Choroid plexus epithelial cell (primary cell): ENCODE measurements around the gene MYBPC3.

Source experiments
- DNase-seq: peaks from one replicate; pipeline ENCODE4 v3.0.0-alpha.2; 2010; ENCODE audit warnings: low read depth
- H3K4me3 ChIP-seq: 2 replicates; pipeline ENCODE4 v1.5.1; 2011; ENCODE audit warnings: low read depth, mild to moderate bottlenecking, control low read depth, low read length, moderate library complexity
- TF ChIP-seq, protein P1 (sequence below): conservative IDR thresholded peaks from 2 replicates; pipeline ENCODE4 v1.5.1; 2011; ENCODE audit warnings: low read depth, mild to moderate bottlenecking, control low read depth, inconsistent platforms, low read length, moderate library complexity

MYBPC3 gene

GRCh38 chr11:47383071-47383470 is 30.6 kb upstream of the MYBPC3 start:
- no peak for DNase-seq
- TF ChIP-seq, protein P1, sequence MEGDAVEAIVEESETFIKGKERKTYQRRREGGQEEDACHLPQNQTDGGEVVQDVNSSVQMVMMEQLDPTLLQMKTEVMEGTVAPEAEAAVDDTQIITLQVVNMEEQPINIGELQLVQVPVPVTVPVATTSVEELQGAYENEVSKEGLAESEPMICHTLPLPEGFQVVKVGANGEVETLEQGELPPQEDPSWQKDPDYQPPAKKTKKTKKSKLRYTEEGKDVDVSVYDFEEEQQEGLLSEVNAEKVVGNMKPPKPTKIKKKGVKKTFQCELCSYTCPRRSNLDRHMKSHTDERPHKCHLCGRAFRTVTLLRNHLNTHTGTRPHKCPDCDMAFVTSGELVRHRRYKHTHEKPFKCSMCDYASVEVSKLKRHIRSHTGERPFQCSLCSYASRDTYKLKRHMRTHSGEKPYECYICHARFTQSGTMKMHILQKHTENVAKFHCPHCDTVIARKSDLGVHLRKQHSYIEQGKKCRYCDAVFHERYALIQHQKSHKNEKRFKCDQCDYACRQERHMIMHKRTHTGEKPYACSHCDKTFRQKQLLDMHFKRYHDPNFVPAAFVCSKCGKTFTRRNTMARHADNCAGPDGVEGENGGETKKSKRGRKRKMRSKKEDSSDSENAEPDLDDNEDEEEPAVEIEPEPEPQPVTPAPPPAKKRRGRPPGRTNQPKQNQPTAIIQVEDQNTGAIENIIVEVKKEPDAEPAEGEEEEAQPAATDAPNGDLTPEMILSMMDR, result no peak

DNA sequence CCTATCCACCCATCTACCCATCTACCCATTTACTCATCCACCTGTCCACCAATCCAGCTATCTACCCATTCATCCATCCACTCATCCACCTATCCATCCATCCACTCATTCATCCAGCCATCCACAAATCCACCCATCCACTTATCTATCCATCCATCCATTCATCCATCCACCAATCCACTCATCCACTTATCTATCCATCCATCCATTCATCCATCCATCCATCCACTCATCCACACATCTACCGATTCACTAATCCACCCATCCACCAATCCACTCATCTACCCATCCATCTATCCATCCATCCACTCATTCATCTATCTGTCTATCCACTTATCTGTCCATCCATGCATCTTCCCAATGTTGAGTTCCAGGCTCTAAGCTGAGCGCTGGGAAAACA is 27.6 kb upstream of the MYBPC3 start:
- TF ChIP-seq, protein P1, result no peak
- H3K4me3 ChIP-seq, result no peak overlapping the region
- DNase-seq, result no peak

More at GRCh38 chr11:47383071-47383470, 30.6 kb upstream of the MYBPC3 start:
- H3K4me3 ChIP-seq, result no peak overlapping the region

- no peak overlapping the region for H3K4me3 ChIP-seq
- TF ChIP-seq, protein P1, result no peak
- no peak for DNase-seq
These were observed 26.8 kb upstream of the MYBPC3 start for GRCh38 chr11:47379317-47379716.

DNA sequence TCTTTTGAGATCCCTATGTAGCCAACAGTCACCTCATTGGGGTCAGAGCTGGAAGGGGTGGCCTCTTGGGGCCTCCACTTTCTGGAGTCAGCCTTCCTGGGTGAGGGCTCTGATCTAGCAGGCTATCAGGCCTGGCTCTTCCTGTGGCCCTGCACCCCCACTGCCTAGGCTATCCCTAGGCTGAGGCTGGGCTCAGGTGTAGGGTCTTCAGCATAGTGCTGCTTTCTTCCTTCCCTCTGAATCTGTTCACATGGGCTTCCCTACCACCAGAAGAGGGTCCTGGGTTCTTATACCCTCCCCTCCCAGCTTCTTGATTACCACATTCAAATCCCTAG is 26.3 kb upstream of the MYBPC3 start:
- no peak for DNase-seq
- no peak overlapping the region for H3K4me3 ChIP-seq
- TF ChIP-seq, protein P1, result no peak

GRCh38 chr11:47378010-47378835 is 25.7 kb upstream of the MYBPC3 start, which contains the start of gene SPI1:
Gene SPI1, minus strand, starts transcription at chr11:47378547. Its CDS starts 194 bp downstream, at chr11:47378353.
- no peak for DNase-seq
- H3K4me3 ChIP-seq, result no peak within 1 kb of the TSS
- TF ChIP-seq, protein P1, result no peak

DNA sequence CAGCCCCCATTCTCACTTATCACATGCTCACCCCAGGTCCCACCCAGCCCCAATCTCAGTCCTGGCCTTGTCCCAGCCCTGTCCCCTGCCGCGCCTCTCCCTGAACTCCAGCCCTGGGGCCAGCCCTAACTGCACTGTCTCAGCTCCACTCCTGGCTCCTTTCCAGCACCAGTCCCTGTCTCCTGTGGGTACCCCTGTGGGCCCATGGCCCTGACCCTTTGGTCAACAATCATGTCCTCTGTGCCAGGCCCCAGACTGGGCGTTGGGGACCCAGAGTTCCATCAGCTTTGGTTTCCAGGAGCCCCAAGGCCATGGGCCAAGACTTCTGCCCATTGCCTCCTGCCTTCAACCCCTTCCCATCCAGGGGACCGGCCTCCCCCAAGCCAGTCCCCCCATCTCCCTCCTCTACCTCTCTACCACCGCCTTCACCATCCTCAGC is 25.1 kb upstream of the MYBPC3 start:
- H3K4me3 ChIP-seq, result no peak overlapping the region
- no peak for DNase-seq
- TF ChIP-seq, protein P1, result no peak
